IMR-90 (cell line): ENCODE results near the gene FOXP1. TPM values are rescaled to one million over a fixed set of nuclear protein-coding genes. Genes with fewer than 3 reads are reported as not detected.

Source experiments
- ATAC-seq: fragments of 200-7000 bp; cut with Tn5 transposase; 2 replicates; pipeline ENCODE4 v1.9.1; 2020; ENCODE audit warnings: low read depth, mild to moderate bottlenecking, moderate library complexity
- BruUV-seq: library from RNA; stranded (reverse); fragments of 400-500 nt; replicated peaks from 2 replicates; lab custom pipeline; 2021; lab: Mats Ljungman, UMichigan
- CTCF ChIA-PET: fragments of 300-600 bp; formaldehyde crosslinking; extraction: SDS; loops from one replicate; lab custom pipeline; 2021; ENCODE audit warnings: antibody characterized with exemption; lab: Yijun Ruan, JAX
- POLR2A ChIA-PET: fragments of 300-600 bp; sonication (Branson Sonifier 250); formaldehyde crosslinking; loops from one replicate; lab custom pipeline; 2022; ENCODE audit warnings: antibody characterized with exemption; ENCODE audit not compliant: unreplicated experiment; lab: Charles Lee
- DNase-seq: peaks from one replicate; pipeline ENCODE4 v3.0.0; 2013
- H2AFZ ChIP-seq: replicated peaks from 2 replicates; pipeline ENCODE3; 2013; ENCODE audit warnings: low read length, mild to moderate bottlenecking; ENCODE audit not compliant: poor library complexity
- H2AK5ac ChIP-seq: 2 replicates; pipeline ENCODE4 v1.6.1; 2013; ENCODE audit warnings: low read depth, low read length, inconsistent platforms
- H2AK9ac ChIP-seq: replicated peaks from 2 replicates; pipeline ENCODE3; 2013; ENCODE audit warnings: mild to moderate bottlenecking, low read depth, low read length, moderate library complexity; ENCODE audit not compliant: poor library complexity
- H2BK120ac ChIP-seq: 2 replicates; pipeline ENCODE4 v1.6.1; 2013; ENCODE audit warnings: low read depth, low read length, inconsistent platforms
- H2BK15ac ChIP-seq: 3 replicates; pipeline ENCODE4 v1.6.1; 2013; ENCODE audit warnings: low read depth, low read length, inconsistent platforms
- H2BK20ac ChIP-seq: 2 replicates; pipeline ENCODE4 v1.6.1; 2013; ENCODE audit warnings: low read depth, mild to moderate bottlenecking, inconsistent platforms, low read length, moderate library complexity
- H2BK5ac ChIP-seq: 2 replicates; pipeline ENCODE4 v1.6.1; 2013; ENCODE audit warnings: mild to moderate bottlenecking, low read depth, low read length, inconsistent platforms; ENCODE audit not compliant: poor library complexity, severe bottlenecking
- H3K14ac ChIP-seq: replicated peaks from 2 replicates; pipeline ENCODE4 v1.6.1; 2013; ENCODE audit warnings: low read depth, low read length, inconsistent platforms
- H3K18ac ChIP-seq: 2 replicates; pipeline ENCODE4 v1.6.1; 2013; ENCODE audit warnings: low read depth, low read length, control low read depth
- H3K23ac ChIP-seq: 2 replicates; pipeline ENCODE4 v1.6.1; 2013; ENCODE audit warnings: low read depth, low read length, inconsistent platforms
- H3K27ac ChIP-seq: 2 replicates; pipeline ENCODE4 v1.5.1; 2013; ENCODE audit warnings: mild to moderate bottlenecking, control low read depth, low read length; ENCODE audit not compliant: insufficient read depth
- H3K27me3 ChIP-seq: 2 replicates; pipeline ENCODE4 v1.6.1; 2013; ENCODE audit warnings: low read length; ENCODE audit not compliant: control insufficient read depth, insufficient read depth
- H3K36me3 ChIP-seq: 2 replicates; pipeline ENCODE4 v1.6.1; 2013; ENCODE audit warnings: low read length, mixed read lengths; ENCODE audit not compliant: control insufficient read depth, insufficient read depth
- H3K4ac ChIP-seq: 2 replicates; pipeline ENCODE4 v1.6.1; 2013; ENCODE audit warnings: low read depth, low read length, inconsistent platforms
- H3K4me1 ChIP-seq: 2 replicates; pipeline ENCODE4 v1.6.1; 2013; ENCODE audit warnings: low read length, mixed read lengths; ENCODE audit not compliant: control insufficient read depth, insufficient read depth
- H3K4me2 ChIP-seq: 2 replicates; pipeline ENCODE4 v1.6.1; 2013; ENCODE audit warnings: low read depth, mild to moderate bottlenecking, control low read depth, low read length, moderate library complexity
- H3K4me3 ChIP-seq: 2 replicates; pipeline ENCODE4 v1.5.1; 2013; ENCODE audit warnings: low read depth, mild to moderate bottlenecking, control low read depth, low read length, moderate library complexity; ENCODE audit not compliant: insufficient read depth
- H3K56ac ChIP-seq: 2 replicates; pipeline ENCODE4 v1.6.1; 2013; ENCODE audit warnings: low read length, inconsistent platforms; ENCODE audit not compliant: insufficient read depth; ENCODE audit errors: extremely low read depth
- H3K79me1 ChIP-seq, 2 experiments: 2 replicates each; pipeline ENCODE4 v1.6.1; 2013; ENCODE audit warnings: low read length in 2 of 2, inconsistent platforms in 1 of 2, low read depth in 1 of 2
- H3K9ac ChIP-seq: 2 replicates; pipeline ENCODE4 v1.6.1; 2013; ENCODE audit warnings: low read depth, low read length, control low read depth
- H3K9me1 ChIP-seq: 2 replicates; pipeline ENCODE4 v1.6.1; 2013; ENCODE audit warnings: low read length, inconsistent platforms; ENCODE audit not compliant: insufficient read depth
- H3K9me3 ChIP-seq: 2 replicates; pipeline ENCODE4 v1.6.1; 2013; ENCODE audit warnings: low read length; ENCODE audit not compliant: control insufficient read depth, insufficient read depth
- H4K20me1 ChIP-seq: 2 replicates; pipeline ENCODE4 v1.6.1; 2013; ENCODE audit warnings: low read length, inconsistent platforms; ENCODE audit not compliant: insufficient read depth
- H4K5ac ChIP-seq: 2 replicates; pipeline ENCODE4 v1.6.1; 2013; ENCODE audit warnings: mild to moderate bottlenecking, low read depth, low read length, control low read depth
- H4K8ac ChIP-seq, 2 experiments: 2 replicates each; pipeline ENCODE4 v1.6.1; 2013; ENCODE audit warnings: low read depth in 2 of 2, low read length in 2 of 2, control low read depth in 1 of 2, inconsistent platforms in 1 of 2
- H4K91ac ChIP-seq: 2 replicates; pipeline ENCODE4 v1.6.1; 2013; ENCODE audit warnings: low read depth, low read length, inconsistent platforms; ENCODE audit not compliant: insufficient read depth
- RFX5 ChIP-seq: IDR thresholded peaks from 2 replicates; pipeline ENCODE4 v1.8.0; 2012; ENCODE audit warnings: low read depth, mild to moderate bottlenecking, low read length, moderate library complexity
- SMC3 ChIP-seq: fragments of 150-350 bp; IDR thresholded peaks from 2 replicates; pipeline ENCODE4 v1.6.1; 2016; ENCODE audit warnings: low read depth, mild to moderate bottlenecking, antibody characterized with exemption, low read length, moderate library complexity
- WGBS, 2 experiments: methylation state at CpG; one replicate each; pipeline versions ENCODE4 v1.1.5 to v1.1.7; 2013; ENCODE audit warnings: missing lambda C conversion rate in 2 of 2; ENCODE audit not compliant: insufficient read length in 1 of 2; ENCODE audit errors: extremely low coverage in 2 of 2; 5-methylcytosine and 5-hydroxymethylcytosine counted together
- dilution Hi-C: fragments of 300-500 bp; cut with HindIII; formaldehyde crosslinking; loops from one replicate; pipeline ENCODE4 v1.14.3; 2018; ENCODE audit warnings: low sequenced_read_pairs; ENCODE audit not compliant: unreplicated experiment
- in situ Hi-C: fragments of 300-500 bp; cut with MboI; formaldehyde crosslinking; loops from 3 replicates; pipeline ENCODE4 v1.14.3; 2019; ENCODE audit warnings: low sequenced_read_pairs, inconsistent platforms, mixed read lengths
- intact Hi-C: fragments of 100-400 bp; cut with micrococcal nuclease; formaldehyde crosslinking; loops from 2 replicates; pipeline ENCODE4 v1.10.0; 2022
- polyA plus RNA-seq, 3 experiments: library from polyadenylated mRNA; depleted of rRNA; stranded (reverse); fragments of >200 nt; gene quantifications; 2 replicates each; pipeline ENCODE4 v1.2.3, GENCODE V29; 2012; ENCODE audit warnings: low replicate concordance in 1 of 3
- total RNA-seq: library from RNA; depleted of rRNA; stranded (reverse); fragments of >200 nt; gene quantifications from 2 replicates; pipeline ENCODE4 v1.2.3, GENCODE V29; 2012

The FOXP1 gene
- total and polyA plus RNA-seq, 2 of the 4 experiments (the other 2 are of a cell fraction): 37.0 to 132 TPM

GRCh38 chr3:71545330-71545729, 38.2 kb downstream of the FOXP1 start:
- intact Hi-C loops: no loop called here
- POLR2A ChIA-PET: no interaction called here
- H3K36me3 ChIP-seq: no peaks in the 10 kb centered on the region

More at GRCh38 chr3:71545330-71545729, 38.2 kb downstream of the FOXP1 start:
- BruUV-seq: no TSS peak
- Histone ChIP-seq H2AK5ac (no peak overlapping the region), H3K4me1 (peaks cover 19% of the 10 kb centered on the region), H3K14ac (no peak overlapping the region), H3K27ac (no peak overlapping the region), H2AK9ac (no peak overlapping the region), H4K5ac (no peak overlapping the region), H3K23ac (no peak overlapping the region), H3K9me3 (no peaks in the 10 kb centered on the region), H3K18ac (no peak overlapping the region), H3K9ac (no peak overlapping the region), H3K27me3 (no peaks in the 10 kb centered on the region), H3K79me1 (peaks cover 13 to 61% of the 10 kb centered on the region in 2 experiments), H3K4ac (no peak overlapping the region), H2AFZ (no peak overlapping the region), H3K4me2 (no peak overlapping the region), H4K91ac (no peak overlapping the region), H2BK15ac (no peak overlapping the region), H3K9me1 (peaks cover 17% of the 10 kb centered on the region), H2BK120ac (no peak overlapping the region), H4K8ac (no peak overlapping the region), H4K20me1 (no peaks in the 10 kb centered on the region), H2BK20ac (no peak overlapping the region), H3K56ac (no peak overlapping the region), H3K4me3 (no peak overlapping the region), H2BK5ac (no peak overlapping the region)
- dilution Hi-C loops (no loop called here), in situ Hi-C loops (no loop called here)
- CTCF ChIA-PET: interaction anchor here (0.6 kb wide), 1 partner anchor 127 kb away, joined by 3 read pairs; no protein-coding TSS in a partner anchor
- WGBS, 2 experiments: no CpG with 5 or more reads among the region's 2 CpGs
- TF ChIP-seq SMC3: no peak
- no peak for TF ChIP-seq RFX5
- peak; percentile 12 for DNase-seq
- ATAC-seq: no peak
